HCT116 (cell line): ENCODE measurements around the gene NEK5. TPM values are rescaled to one million over a fixed set of nuclear protein-coding genes. Genes with fewer than 3 reads are reported as not detected.

Experiments
- ATAC-seq: fragments of 200-7000 bp; cut with Tn5 transposase; 2 replicates; pipeline ENCODE4 v1.9.1; 2020; ENCODE audit warnings: mild to moderate bottlenecking, moderate library complexity
- BruUV-seq: library from RNA; stranded (reverse); fragments of 400-500 nt; replicated peaks from 2 replicates; lab custom pipeline; 2021; lab: Mats Ljungman, UMichigan
- CTCF ChIA-PET: fragments of 300-600 bp; sonication (Branson Sonifier 250); formaldehyde crosslinking; loops from one replicate; lab custom pipeline; 2021; ENCODE audit warnings: antibody characterized with exemption; lab: Charles Lee
- POLR2A ChIA-PET: fragments of 300-600, 350-600 bp; sonication (Branson Sonifier 250); formaldehyde crosslinking; loops from one replicate; lab custom pipeline; 2021; ENCODE audit warnings: antibody characterized with exemption; lab: Charles Lee
- RAD21 ChIA-PET, 2 experiments: fragments of 300-600 bp; sonication (Branson Sonifier 250); formaldehyde crosslinking; loops; one replicate each; lab custom pipeline; 2023; ENCODE audit warnings: low total read pairs in 2 of 2; ENCODE audit not compliant: uncharacterized antibody in 2 of 2, unreplicated experiment in 2 of 2, low non-redundant PET in 1 of 2; lab: Charles Lee
- DNase-seq: peaks from one replicate; pipeline ENCODE4 v3.0.0-alpha.2; 2010; ENCODE audit warnings: low read depth, low spot score
- H2AFZ ChIP-seq: fragments of 200-600 bp; shearing (Covaris generic), sonication (generic); 2 replicates; pipeline ENCODE4 v1.6.1; 2017; ENCODE audit warnings: low read depth, mixed run types, mixed read lengths, antibody characterized with exemption, low read length; ENCODE audit not compliant: poor library complexity, severe bottlenecking
- H3K27ac ChIP-seq: 2 replicates; pipeline ENCODE4 v1.5.1; 2012; ENCODE audit warnings: low read depth, low read length
- H3K27me3 ChIP-seq: fragments of 200-600 bp; sonication (generic); 2 replicates; pipeline ENCODE4 v1.6.1; 2016; ENCODE audit warnings: mixed run types, low read length, mixed read lengths; ENCODE audit not compliant: insufficient read depth
- H3K36me3 ChIP-seq, 2 experiments: fragments of 200-500 bp in 1 of 2; fragments of 200-600 bp in 1 of 2; sonication (Bioruptor generic) in 1 of 2; sonication (generic) in 1 of 2; 2 replicates each; pipeline versions ENCODE4 v1.5.1 to v1.6.1; 2014 to 2016; ENCODE audit warnings: low read length in 2 of 2, inconsistent platforms in 1 of 2, mixed read lengths in 1 of 2, mixed run types in 1 of 2; ENCODE audit not compliant: insufficient read depth in 2 of 2, control insufficient read depth in 1 of 2
- H3K4me1 ChIP-seq, 2 experiments: fragments of 200-600 bp in 1 of 2; sonication (generic) in 1 of 2; 2 replicates each; pipeline versions ENCODE4 v1.5.1 to v1.6.1; 2012 to 2017; ENCODE audit warnings: low read length in 2 of 2, inconsistent platforms in 1 of 2, mild to moderate bottlenecking in 1 of 2, mixed read lengths in 1 of 2, mixed run types in 1 of 2, moderate library complexity in 1 of 2; ENCODE audit not compliant: insufficient read depth in 2 of 2, control insufficient read depth in 1 of 2
- H3K4me2 ChIP-seq: fragments of 200-600 bp; sonication (generic); 2 replicates; pipeline ENCODE4 v1.6.1; 2017; ENCODE audit warnings: mixed run types, low read length, mixed read lengths
- H3K4me3 ChIP-seq, 2 experiments: fragments of 200-600 bp in 1 of 2; sonication (generic) in 1 of 2; replicated peaks in 1 of 2; 2 replicates each; pipeline ENCODE4 v1.5.1; 2011 to 2016; ENCODE audit warnings: low read length in 2 of 2, control low read depth in 1 of 2, low read depth in 1 of 2, mild to moderate bottlenecking in 1 of 2, mixed read lengths in 1 of 2, mixed run types in 1 of 2
- H3K79me2 ChIP-seq: fragments of 200-600 bp; sonication (generic); 2 replicates; pipeline ENCODE4 v1.6.1; 2017; ENCODE audit warnings: mild to moderate bottlenecking, mixed run types, low read length, moderate library complexity, mixed read lengths; ENCODE audit not compliant: insufficient read depth
- H3K9ac ChIP-seq: fragments of 200-600 bp; sonication (generic); 2 replicates; pipeline ENCODE4 v1.6.1; 2016; ENCODE audit warnings: low read length, mixed read lengths
- H3K9me2 ChIP-seq: fragments of 200-600 bp; sonication (generic), shearing (Covaris generic); 2 replicates; pipeline ENCODE4 v1.6.1; 2017; ENCODE audit warnings: mixed run types, mild to moderate bottlenecking, moderate library complexity; ENCODE audit not compliant: insufficient read depth
- H3K9me3 ChIP-seq, 2 experiments: fragments of 200-500 bp in 1 of 2; fragments of 200-600 bp in 1 of 2; sonication (Bioruptor generic) in 1 of 2; sonication (generic) in 1 of 2; 2 replicates each; pipeline ENCODE4 v1.6.1; 2014 to 2017; ENCODE audit warnings: low read length in 2 of 2, mixed read lengths in 2 of 2, inconsistent platforms in 1 of 2, low read depth in 1 of 2, mild to moderate bottlenecking in 1 of 2, mixed run types in 1 of 2, moderate library complexity in 1 of 2; ENCODE audit not compliant: control insufficient read depth in 1 of 2, insufficient read depth in 1 of 2
- H4K20me1 ChIP-seq: fragments of 200-600 bp; sonication (generic), shearing (Covaris generic); 2 replicates; pipeline ENCODE4 v1.6.1; 2017; ENCODE audit warnings: mixed run types, mild to moderate bottlenecking, moderate library complexity; ENCODE audit not compliant: insufficient read depth
- CEBPB ChIP-seq: IDR thresholded peaks from 2 replicates; pipeline ENCODE4 v1.6.1; 2012; ENCODE audit warnings: low read depth
- EGR1 ChIP-seq: IDR thresholded peaks from 2 replicates; pipeline ENCODE4 v1.6.1; 2012; ENCODE audit warnings: low read depth
- EZH2 ChIP-seq: fragments of 200-600 bp; sonication (generic); IDR thresholded peaks from 2 replicates; pipeline ENCODE4 v1.6.1; 2017; ENCODE audit warnings: antibody characterized with exemption, mixed run types
- JUND ChIP-seq: IDR thresholded peaks from 2 replicates; pipeline ENCODE4 v1.6.1; 2012
- MAX ChIP-seq: IDR thresholded peaks from 2 replicates; pipeline ENCODE4 v1.6.1; 2012
- RAD21 ChIP-seq: IDR thresholded peaks from 2 replicates; pipeline ENCODE4 v1.6.1; 2012; ENCODE audit warnings: low read depth, mild to moderate bottlenecking
- SIN3A ChIP-seq: IDR thresholded peaks from 2 replicates; pipeline ENCODE4 v1.6.1; 2012; ENCODE audit warnings: low read depth
- TCF7L2 ChIP-seq: IDR thresholded peaks from 2 replicates; pipeline ENCODE4 v1.7.0; 2011; ENCODE audit warnings: borderline replicate concordance, inconsistent platforms; ENCODE audit not compliant: insufficient read depth, insufficient read length; ENCODE audit errors: extremely low read depth
- YY1 ChIP-seq: IDR thresholded peaks from 2 replicates; pipeline ENCODE4 v1.6.1; 2011; ENCODE audit warnings: low read length, low read depth, moderate library complexity, mild to moderate bottlenecking; ENCODE audit not compliant: insufficient replicate concordance; ENCODE audit errors: extremely low read depth
- ZBTB33 ChIP-seq: IDR thresholded peaks from 2 replicates; pipeline ENCODE4 v1.6.1; 2011; ENCODE audit warnings: mild to moderate bottlenecking, low read length, moderate library complexity; ENCODE audit not compliant: insufficient replicate concordance; ENCODE audit errors: extremely low read depth
- intact Hi-C: fragments of 100-400 bp; cut with micrococcal nuclease; formaldehyde crosslinking; loops from 2 replicates; pipeline ENCODE4 v1.10.0; 2022
- total RNA-seq: library from RNA; stranded (reverse); gene quantifications from one replicate; pipeline ENCODE4 v1.2.1, GENCODE V29; 2021; ENCODE audit not compliant: unreplicated experiment
- TF ChIP-seq, protein P1 (sequence below): IDR thresholded peaks from 2 replicates; pipeline ENCODE4 v1.6.1; 2012; ENCODE audit warnings: low read depth
- TF ChIP-seq, protein P2 (sequence below): IDR thresholded peaks from 2 replicates; pipeline ENCODE4 v1.6.1; 2012

NEK5 gene
- total RNA-seq, 1 experiment from 2014 or later = 1.5 TPM

DNA sequence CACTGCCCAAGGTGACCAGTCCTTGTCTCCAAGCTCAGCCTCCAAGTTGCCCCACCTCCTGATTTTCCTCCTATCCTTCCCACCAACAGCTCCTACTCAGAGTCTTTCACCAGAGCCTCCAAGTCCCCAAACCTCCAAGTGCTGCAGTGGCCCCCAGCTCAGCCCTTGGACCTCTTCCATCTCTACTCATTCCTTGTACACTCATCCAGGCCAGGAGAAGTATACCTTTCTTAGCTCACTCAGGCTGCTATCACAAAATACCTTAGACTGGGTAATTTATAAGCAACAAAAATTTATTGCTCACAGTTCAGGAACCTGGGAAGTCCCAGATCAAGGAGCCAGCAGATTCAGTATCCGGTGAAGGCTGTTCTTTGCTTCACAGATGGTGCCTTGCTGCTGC lies 129.0 kb downstream of the NEK5 start:
- intact Hi-C loops = loop anchor here (5.0 kb wide), 1 partner anchor 127 kb away; the partner anchor contains the start of gene NEK5
- POLR2A ChIA-PET = no interaction called here
- Histone ChIP-seq H3K9me2 (no peaks in the 10 kb centered on the region), H3K4me2 (no peak overlapping the region), H3K9ac (no peak overlapping the region), H3K4me1 (peaks cover 0 to 5% of the 10 kb centered on the region in 2 experiments; a peak in 1 of 4 replicates), H3K9me3 (no peaks in the 10 kb centered on the region), H3K79me2 (no peaks in the 10 kb centered on the region), H3K27me3 (no peaks in the 10 kb centered on the region), H3K4me3 (no peak overlapping the region), H3K27ac (no peak overlapping the region), H2AFZ (no peak overlapping the region), H4K20me1 (no peaks in the 10 kb centered on the region), H3K36me3 (no peaks in the 10 kb centered on the region)
- RAD21 ChIA-PET = no interaction called here
- TF ChIP-seq YY1 (no peak), RAD21 (no peak), JUND (no peak), EGR1 (no peak), CEBPB (no peak), TCF7L2 (no peak), ZBTB33 (no peak), EZH2 (no peak), SIN3A (no peak), MAX (no peak)
- TF ChIP-seq, protein P1, sequence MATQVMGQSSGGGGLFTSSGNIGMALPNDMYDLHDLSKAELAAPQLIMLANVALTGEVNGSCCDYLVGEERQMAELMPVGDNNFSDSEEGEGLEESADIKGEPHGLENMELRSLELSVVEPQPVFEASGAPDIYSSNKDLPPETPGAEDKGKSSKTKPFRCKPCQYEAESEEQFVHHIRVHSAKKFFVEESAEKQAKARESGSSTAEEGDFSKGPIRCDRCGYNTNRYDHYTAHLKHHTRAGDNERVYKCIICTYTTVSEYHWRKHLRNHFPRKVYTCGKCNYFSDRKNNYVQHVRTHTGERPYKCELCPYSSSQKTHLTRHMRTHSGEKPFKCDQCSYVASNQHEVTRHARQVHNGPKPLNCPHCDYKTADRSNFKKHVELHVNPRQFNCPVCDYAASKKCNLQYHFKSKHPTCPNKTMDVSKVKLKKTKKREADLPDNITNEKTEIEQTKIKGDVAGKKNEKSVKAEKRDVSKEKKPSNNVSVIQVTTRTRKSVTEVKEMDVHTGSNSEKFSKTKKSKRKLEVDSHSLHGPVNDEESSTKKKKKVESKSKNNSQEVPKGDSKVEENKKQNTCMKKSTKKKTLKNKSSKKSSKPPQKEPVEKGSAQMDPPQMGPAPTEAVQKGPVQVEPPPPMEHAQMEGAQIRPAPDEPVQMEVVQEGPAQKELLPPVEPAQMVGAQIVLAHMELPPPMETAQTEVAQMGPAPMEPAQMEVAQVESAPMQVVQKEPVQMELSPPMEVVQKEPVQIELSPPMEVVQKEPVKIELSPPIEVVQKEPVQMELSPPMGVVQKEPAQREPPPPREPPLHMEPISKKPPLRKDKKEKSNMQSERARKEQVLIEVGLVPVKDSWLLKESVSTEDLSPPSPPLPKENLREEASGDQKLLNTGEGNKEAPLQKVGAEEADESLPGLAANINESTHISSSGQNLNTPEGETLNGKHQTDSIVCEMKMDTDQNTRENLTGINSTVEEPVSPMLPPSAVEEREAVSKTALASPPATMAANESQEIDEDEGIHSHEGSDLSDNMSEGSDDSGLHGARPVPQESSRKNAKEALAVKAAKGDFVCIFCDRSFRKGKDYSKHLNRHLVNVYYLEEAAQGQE = no peak
- TF ChIP-seq, protein P2, sequence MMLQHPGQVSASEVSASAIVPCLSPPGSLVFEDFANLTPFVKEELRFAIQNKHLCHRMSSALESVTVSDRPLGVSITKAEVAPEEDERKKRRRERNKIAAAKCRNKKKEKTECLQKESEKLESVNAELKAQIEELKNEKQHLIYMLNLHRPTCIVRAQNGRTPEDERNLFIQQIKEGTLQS = no peak
- no peak for DNase-seq
- CTCF ChIA-PET = interaction anchor here (0.7 kb wide), 1 partner anchor 451 kb away, joined by 3 read pairs; no protein-coding TSS in a partner anchor
- ATAC-seq = no peak
- no TSS peak for BruUV-seq
